ENCODE results near the gene SLC35E1. TPM values are rescaled to one million over a fixed set of nuclear protein-coding genes. Genes with fewer than 3 reads are reported as not detected.

Gene SLC35E1
- total RNA-seq (2014; rRNA removed; shearing (Covaris generic); ENCODE audit: low replicate concordance): 28.0 and 30.5 TPM in 2 replicates

DNA sequence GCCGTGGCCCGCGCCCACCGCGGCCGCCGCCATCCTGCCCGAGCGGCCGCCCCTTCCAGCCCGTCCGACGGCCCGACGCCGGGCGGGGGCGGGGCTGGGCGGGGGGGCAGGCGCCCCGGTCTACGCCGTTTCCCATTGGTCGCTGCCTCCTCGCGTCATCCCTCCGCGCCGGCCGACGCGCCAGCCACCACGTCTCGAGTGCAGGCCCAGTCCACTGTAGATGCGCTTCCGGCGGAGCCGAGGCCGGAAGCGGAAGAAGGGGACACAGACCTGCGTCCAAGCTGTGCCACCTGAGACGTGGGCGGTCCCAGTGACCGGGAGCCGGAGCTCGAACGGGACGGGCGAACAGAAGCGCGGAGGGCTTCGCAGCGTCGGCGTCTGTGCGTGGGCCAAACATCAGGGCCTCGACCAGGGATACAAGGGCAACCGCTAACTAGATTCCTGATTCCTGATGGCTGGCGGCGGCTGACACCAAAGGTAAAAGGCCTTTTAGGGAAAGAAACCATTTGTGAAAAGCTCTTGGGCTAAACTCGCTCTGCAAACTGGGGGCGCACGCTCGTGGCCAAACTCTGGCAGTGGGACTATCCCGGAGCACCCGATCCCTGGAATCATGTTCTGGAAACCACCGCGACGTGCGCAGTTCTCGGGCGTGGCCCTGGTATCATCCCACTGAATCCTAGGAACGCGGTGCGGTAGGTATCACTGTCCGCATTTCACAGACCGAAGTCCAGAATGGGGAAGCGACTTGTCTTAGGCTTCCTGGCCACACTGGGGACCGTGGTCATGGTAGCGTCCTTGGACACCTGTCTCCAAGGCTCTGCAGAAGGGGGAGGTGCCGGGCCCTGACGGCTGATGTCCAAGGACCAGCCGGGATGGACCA is at the start of gene SLC35E1:
Gene SLC35E1 (minus strand): TSS at position 84 of the 880 bp plus-strand sequence. CDS start 51 bp downstream, at position 33.
- peak; percentile 96 for DNase-seq
- H3K27me3 ChIP-seq: no peaks in the 10 kb centered on the region
- H3K4me3 ChIP-seq: peak within 1 kb of the TSS; percentile 82
- H3K36me3 ChIP-seq: peaks cover 74% of the 10 kb centered on the region
- H3K9me3 ChIP-seq: no peaks in the 10 kb centered on the region

DNA sequence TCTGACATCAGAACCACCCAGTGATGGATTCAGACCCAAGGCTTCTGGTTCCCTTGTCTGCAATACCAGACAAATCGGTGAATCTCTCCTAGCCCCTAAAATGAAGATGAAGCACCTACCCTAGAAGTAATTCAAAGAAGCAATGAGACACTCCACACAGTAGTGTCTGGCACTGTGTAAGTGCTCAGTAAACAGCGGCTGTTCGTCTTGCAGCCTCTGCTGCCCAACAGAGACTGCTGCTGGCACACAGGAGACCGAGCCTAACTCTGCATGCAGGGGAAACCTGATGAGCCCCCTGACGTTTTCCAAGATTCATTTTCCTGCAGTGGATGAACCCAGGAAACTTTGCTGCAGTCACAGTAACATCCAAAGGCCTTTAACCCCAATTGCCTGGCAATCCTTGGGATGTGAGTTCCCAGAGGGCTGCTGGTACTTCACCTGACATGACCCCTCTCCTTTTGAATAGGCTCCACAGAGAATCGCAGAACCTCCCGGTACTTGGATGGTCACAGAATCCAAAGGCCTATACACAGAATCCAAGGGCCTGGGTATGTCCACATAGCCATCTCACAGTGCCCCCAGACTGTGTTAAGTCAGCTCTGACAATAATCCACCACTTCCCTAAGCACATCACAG is 49.1 kb upstream of the SLC35E1 start:
- H3K36me3 ChIP-seq: peaks cover 33% of the 10 kb centered on the region
- H3K9me3 ChIP-seq: no peaks in the 10 kb centered on the region
- no peak overlapping the region for H3K4me3 ChIP-seq
- no peak for DNase-seq
- no peaks in the 10 kb centered on the region for H3K27me3 ChIP-seq

DNA sequence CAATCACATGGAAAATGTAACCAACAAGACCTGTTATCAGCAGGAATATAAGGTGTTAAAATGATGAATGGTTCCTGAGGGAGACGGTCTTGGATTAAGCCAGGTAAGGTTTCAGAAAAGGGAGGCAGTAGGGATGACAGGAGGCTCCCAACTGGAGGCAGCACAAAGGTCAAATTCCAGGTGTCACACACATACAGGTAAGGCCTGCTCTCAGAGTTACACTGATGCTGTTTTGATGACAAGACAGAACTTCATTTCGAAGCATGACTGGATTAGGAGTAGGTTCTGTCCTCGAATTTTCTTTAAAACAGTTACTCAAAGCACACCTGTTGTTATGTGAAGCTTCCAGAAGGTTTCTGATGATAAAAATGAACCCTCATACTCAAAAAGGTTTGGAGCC is 48.4 kb upstream of the SLC35E1 start:
- Histone ChIP-seq H3K9me3 (no peaks in the 10 kb centered on the region), H3K36me3 (peaks cover 28% of the 10 kb centered on the region), H3K4me3 (no peak overlapping the region), H3K27me3 (no peaks in the 10 kb centered on the region)
- no peak for DNase-seq

DNA sequence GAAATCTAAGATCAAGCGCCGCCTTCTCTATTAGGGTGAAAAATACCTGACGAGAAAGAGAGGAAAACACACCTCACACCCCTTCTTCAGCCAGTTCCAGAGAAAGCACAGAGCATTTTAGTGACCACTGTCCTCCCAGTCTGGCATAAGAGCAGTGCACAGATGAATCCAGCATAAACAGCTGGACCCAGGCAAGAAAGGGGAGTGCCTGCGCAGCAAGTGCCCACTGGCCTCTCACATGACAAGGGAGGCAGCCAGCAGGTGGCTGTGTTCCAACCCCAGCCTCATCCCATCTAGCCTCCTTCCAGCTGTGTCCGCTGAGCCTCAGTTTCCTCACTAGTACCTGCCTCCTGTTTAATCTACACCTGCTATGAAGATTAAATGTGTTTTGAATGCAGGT is 47.8 kb upstream of the SLC35E1 start:
- no peaks in the 10 kb centered on the region for H3K9me3 ChIP-seq
- peaks cover 23% of the 10 kb centered on the region for H3K36me3 ChIP-seq
- no peaks in the 10 kb centered on the region for H3K27me3 ChIP-seq
- DNase-seq: no peak
- no peak overlapping the region for H3K4me3 ChIP-seq

DNA sequence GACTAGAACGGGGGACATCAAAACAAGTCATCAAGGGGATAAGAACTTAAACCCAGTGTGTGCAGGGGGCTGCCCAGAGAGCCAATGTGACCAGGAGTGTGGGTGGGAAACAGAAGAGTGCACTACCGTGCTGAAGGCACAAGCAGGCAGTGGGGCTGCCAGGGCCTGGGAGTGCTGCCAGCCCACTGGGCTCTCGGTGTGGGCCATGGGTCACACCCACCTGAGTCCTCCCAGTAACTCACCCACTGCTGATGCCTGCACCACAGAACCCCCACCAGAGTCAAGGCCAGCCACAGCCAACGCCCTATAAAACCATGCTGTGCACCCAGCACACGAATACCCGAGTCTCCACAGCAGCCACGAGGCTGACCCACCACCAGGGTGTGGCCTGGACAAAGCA is 47.2 kb upstream of the SLC35E1 start:
- H3K4me3 ChIP-seq: no peak overlapping the region
- peaks cover 17% of the 10 kb centered on the region for H3K36me3 ChIP-seq
- no peaks in the 10 kb centered on the region for H3K9me3 ChIP-seq
- DNase-seq: peak; percentile 41
- no peaks in the 10 kb centered on the region for H3K27me3 ChIP-seq

DNA sequence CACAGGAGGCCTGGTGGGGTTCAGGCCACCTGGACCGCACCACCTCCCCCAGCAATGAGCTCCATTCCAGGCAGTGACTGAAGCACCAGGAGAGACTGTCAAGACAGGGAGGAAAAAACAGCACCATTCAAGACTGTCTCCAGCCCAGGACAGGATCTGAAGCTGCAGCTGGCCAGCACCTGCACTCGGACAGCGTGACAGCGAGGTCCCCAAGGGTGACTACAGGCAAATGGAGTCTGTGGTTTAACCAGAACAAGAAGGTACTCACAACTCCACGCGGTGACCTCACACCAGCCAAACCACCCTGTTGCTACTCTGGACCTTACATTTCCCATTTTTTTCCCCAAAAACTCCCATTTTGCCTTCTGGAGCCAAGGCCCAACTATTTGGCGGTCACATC is 46.0 kb upstream of the SLC35E1 start:
- no peak for DNase-seq
- H3K4me3 ChIP-seq: no peak overlapping the region
- no peaks in the 10 kb centered on the region for H3K27me3 ChIP-seq
- peaks cover 5% of the 10 kb centered on the region for H3K36me3 ChIP-seq
- no peaks in the 10 kb centered on the region for H3K9me3 ChIP-seq

DNA sequence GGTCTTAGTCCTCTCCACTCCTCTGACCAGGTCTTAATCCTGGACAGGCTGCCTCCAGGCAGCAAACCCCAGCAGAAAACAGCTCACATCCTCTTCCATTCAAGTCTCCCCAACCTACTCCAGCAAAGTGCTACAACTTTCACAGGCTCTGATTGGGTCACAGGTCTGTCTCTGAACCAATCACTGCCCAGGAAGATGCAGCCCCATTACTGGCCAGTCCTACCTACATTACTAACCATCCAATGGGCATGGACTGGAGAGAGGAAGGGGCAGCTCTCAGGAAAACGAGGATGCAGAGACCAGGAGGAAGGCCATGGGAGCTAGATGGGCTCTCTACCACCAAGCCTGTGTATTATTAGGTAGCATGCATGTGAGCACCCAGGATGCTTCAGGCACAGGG is 43.6 kb upstream of the SLC35E1 start:
- no peak overlapping the region for H3K4me3 ChIP-seq
- H3K27me3 ChIP-seq: no peaks in the 10 kb centered on the region
- no peaks in the 10 kb centered on the region for H3K9me3 ChIP-seq
- DNase-seq: no peak
- H3K36me3 ChIP-seq: no peaks in the 10 kb centered on the region; the same call in 1 of the 2 replicates

DNA sequence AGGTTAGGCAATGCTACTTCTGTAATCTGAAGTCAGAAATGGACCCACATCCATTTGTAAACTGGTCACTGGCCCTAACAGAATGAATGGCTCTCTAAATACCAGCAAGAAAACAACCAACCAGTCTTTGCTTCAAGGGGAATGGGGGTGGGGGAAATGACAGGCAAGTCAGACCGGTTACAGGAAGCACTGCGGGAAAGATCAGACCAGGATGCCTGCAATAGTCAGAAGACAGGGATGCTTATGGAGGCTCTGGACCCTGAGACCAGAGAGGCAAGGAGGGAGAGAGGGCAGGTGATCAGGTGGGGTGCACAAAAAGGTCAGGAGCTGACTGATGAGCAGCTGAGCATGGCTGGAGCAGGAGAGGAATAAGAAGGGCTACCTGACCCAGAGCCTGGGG is 42.7 kb upstream of the SLC35E1 start:
- no peak for DNase-seq
- Histone ChIP-seq H3K4me3 (no peak overlapping the region), H3K36me3 (no peaks in the 10 kb centered on the region; the same call in 1 of the 2 replicates), H3K9me3 (no peaks in the 10 kb centered on the region), H3K27me3 (no peaks in the 10 kb centered on the region)

DNA sequence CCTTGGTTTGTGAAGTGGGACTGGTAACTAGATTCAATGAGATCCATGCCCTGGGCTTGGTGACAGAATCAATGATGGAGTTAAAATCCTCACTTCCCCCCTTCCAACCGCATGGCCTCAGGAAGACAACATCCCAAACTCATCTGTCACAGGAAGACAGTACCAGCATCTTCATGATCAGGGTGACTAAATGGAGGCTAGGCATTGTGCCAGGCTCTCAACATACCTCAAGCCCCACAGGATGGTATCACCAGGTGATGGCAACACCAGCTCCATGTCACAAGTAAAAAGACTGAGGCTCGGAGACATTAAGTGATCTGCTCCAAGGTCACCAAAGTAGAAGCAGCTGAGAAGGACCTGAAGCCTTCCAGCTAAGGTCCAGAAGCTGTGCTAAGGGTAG is 41.6 kb upstream of the SLC35E1 start:
- no peak for DNase-seq
- no peaks in the 10 kb centered on the region; the same call in 1 of the 2 replicates for H3K36me3 ChIP-seq

DNA sequence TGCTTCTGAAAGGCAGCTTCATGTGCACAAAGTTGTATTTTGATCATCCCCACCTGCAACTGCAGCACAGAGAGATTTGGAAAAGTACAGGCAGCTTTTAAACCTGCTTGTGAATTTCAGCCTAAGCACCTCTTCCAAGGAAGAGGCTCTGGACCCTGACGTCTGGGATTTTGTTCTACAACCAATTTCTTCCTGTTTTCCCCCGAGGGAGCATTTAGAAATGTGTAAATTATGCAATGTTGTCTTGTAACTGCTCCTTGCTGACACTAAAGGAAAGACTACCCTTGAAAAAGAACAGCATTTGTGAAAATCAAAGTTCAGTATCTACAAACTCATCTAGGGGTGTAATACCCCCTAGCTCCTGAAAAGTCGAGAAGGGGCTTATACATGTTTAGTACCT is 40.4 kb upstream of the SLC35E1 start:
- Histone ChIP-seq H3K9me3 (no peaks in the 10 kb centered on the region), H3K4me3 (no peak overlapping the region), H3K27me3 (no peaks in the 10 kb centered on the region), H3K36me3 (no peaks in the 10 kb centered on the region; the same call in 1 of the 2 replicates)
- DNase-seq: no peak

More for the DNA sequence above, 41.6 kb upstream of the SLC35E1 start:
- Histone ChIP-seq H3K4me3 (no peak overlapping the region), H3K27me3 (no peaks in the 10 kb centered on the region), H3K9me3 (no peaks in the 10 kb centered on the region)

DNA sequence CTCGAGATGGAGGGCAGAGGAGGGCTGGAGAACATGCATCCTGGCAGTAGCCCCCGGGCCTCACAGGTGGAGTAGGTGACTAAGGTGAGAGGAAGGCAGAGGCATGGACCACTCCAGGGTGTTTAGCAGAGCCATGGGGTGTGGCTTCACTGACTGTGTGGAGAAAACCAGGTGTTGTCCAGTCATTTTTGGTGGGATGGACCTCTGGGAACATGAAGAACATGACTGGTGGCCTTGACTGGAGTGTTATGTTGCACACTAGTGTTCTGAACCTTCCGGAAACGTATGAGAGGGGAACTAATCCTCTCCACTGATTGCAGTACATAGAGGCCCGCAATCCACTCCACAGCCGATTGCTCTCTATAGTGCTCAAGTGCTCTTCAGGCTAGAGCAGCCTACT is 38.9 kb upstream of the SLC35E1 start:
- Histone ChIP-seq H3K36me3 (no peaks in the 10 kb centered on the region; the same call in 1 of the 2 replicates), H3K4me3 (no peak overlapping the region), H3K27me3 (no peaks in the 10 kb centered on the region), H3K9me3 (no peaks in the 10 kb centered on the region)
- no peak for DNase-seq

DNA sequence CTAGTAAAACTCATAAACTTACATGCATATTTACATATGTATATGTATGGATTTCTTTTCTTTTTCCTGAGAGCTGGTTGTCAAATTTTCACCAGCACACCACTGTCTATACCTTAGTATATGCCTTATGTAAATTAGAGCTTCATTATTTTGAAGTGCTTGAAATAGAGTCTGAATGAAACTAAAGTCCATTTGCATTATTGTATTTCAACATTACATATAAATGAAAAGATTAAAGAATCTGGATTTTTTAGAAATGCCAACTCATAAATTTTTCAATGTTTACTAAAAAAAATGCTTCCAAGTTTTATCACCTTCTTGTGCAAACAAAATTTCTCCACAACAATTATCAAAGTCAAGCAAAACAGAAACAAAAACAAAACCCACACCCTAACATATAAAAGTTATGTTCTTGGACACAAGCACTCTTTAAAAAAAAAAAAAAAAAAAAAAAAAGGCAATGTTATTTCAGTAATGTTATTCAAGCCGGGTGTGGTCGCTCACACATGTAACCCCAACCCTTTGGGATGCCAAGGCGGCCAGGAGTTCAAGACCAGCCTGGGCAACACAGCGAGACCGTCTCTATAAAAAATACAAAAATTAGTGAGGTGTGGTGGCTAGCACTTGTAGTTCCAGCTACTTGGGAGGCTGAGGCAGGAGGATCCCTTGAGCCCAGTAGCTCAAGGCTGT is 37.4 kb upstream of the SLC35E1 start:
- Histone ChIP-seq H3K9me3 (no peaks in the 10 kb centered on the region), H3K36me3 (peaks cover 6% of the 10 kb centered on the region), H3K4me3 (no peak overlapping the region), H3K27me3 (no peaks in the 10 kb centered on the region)
- DNase-seq: no peak

DNA sequence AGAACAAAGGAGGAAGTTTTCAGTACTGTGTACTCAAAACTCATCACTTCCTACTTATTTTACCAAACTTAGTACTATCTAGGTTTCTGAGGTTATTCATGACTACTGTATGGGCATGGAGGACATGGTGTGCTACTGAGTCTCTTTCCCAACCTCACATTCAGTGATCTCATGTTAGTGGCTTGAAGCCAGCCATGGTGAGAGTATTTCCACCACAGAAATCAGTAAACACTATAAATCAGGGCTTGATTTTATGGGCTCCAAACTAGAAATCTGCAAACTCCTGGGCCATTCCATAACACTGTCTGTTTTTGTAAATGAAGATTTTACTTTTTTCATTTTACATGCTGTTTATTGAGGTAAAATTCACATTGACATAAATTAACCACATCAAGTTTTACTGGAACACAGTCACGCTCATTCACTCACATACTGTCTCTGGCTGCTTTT is 36.1 kb upstream of the SLC35E1 start:
- Histone ChIP-seq H3K4me3 (no peak overlapping the region), H3K9me3 (no peaks in the 10 kb centered on the region), H3K27me3 (no peaks in the 10 kb centered on the region), H3K36me3 (peaks cover 6% of the 10 kb centered on the region)
- DNase-seq: peak; percentile 65

DNA sequence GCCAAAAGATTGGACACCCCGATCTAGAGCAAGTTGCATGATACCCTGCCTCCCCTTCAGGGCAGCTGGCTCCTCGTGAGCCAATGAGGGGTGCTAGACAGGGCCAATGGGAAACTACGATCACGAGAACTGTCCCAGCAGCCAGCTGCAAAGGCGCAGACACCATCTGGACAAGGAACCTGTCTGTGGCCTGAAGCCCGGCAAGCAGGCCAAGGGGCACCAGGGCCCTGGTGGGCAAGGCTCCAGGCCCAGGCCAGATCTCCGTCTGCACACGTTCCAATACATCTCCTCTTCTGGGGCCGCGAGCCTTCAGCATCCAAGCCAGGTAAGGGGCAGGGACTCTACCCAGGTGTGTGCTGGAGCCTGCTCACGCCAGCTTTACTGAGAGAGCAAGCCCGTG is 35.6 kb upstream of the SLC35E1 start:
- Histone ChIP-seq H3K4me3 (no peak overlapping the region), H3K27me3 (no peaks in the 10 kb centered on the region), H3K9me3 (no peaks in the 10 kb centered on the region), H3K36me3 (peaks cover 6% of the 10 kb centered on the region)
- no peak for DNase-seq

DNA sequence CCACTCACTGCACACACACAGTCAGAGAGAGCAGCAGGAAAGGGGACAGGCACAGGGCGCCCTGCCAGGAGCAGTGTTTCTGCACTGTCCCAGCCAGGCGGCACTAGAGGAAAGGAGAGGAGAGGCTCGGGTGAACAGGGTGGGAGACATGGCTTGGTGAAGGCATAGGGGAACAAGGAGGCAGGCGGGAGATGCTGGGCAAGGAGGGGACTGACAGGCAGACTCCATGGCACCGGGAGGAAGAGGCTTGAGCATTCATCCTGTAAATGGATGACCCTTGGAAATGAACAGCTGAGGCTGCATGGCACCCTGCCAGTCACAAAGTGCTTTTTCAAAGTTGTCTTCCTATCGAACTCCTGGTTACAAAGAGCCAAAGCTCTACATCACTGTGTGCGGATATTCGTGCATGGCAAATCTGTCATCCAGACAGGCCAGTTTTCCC is 33.4 kb upstream of the SLC35E1 start:
- no peaks in the 10 kb centered on the region for H3K9me3 ChIP-seq
- no peaks in the 10 kb centered on the region for H3K27me3 ChIP-seq
- DNase-seq: no peak
- no peak overlapping the region for H3K4me3 ChIP-seq
- peaks cover 6% of the 10 kb centered on the region for H3K36me3 ChIP-seq

DNA sequence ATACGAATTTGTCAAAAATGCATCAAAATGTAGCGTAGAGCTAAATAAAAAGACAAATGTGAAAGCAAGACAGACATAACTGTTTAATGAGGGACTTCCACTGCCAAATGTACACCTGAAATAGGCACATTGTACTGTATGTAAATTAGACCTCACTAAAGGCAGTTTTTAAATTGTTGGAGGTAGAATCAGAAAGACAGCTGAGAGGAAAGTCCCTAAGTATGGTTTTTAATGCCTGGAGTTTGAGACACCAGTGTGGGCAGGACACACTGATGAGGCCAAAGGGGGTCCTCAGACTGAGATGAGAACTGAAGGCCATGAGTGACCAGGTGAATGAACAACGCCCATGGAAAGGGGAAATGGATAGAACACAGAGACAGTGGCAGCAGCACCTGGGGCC is 32.9 kb upstream of the SLC35E1 start:
- Histone ChIP-seq H3K27me3 (no peaks in the 10 kb centered on the region), H3K4me3 (no peak overlapping the region), H3K36me3 (peaks cover 6% of the 10 kb centered on the region), H3K9me3 (no peaks in the 10 kb centered on the region)
- no peak for DNase-seq

DNA sequence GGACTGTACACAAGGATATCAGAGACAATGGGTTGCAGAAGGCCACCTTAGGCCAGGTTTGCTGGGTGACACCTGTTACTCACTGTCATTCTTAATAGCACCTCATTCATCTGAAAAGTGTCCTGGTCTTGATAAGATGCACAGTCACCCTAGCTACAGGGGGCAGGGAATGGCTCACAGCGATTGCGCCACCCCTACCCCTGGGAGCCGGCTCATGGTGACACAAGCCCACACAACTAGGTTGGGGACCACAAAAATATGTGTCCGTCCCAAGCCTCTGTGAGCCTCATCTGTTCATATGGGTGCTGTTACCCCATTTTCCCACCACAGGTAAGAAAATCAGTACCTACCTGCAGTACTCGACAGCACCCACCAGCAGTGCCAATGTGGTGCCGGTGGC is 32.4 kb upstream of the SLC35E1 start:
- DNase-seq: no peak
- no peak overlapping the region for H3K4me3 ChIP-seq
- H3K27me3 ChIP-seq: no peaks in the 10 kb centered on the region
- no peaks in the 10 kb centered on the region for H3K9me3 ChIP-seq
- H3K36me3 ChIP-seq: peaks cover 6% of the 10 kb centered on the region
